B cell (primary cell): ENCODE measurements around the gene ZNF462. TPM values are rescaled to one million over a fixed set of nuclear protein-coding genes. Genes with fewer than 3 reads are reported as not detected.

Experiments
- ATAC-seq: fragments of 200-7000 bp; cut with Tn5 transposase; one replicate; pipeline ENCODE4 v1.10.0; 2021; ENCODE audit warnings: low read depth, mild to moderate bottlenecking, moderate number of reproducible peaks, moderate library complexity
- CTCF ChIA-PET: fragments of 350-600 bp; sonication (Branson Sonifier 250); formaldehyde crosslinking; loops from one replicate; lab custom pipeline; 2021; ENCODE audit warnings: antibody characterized with exemption, inconsistent platforms; lab: Charles Lee
- POLR2A ChIA-PET: fragments of 350-600 bp; sonication (Branson Sonifier 250); formaldehyde crosslinking; loops from one replicate; lab custom pipeline; 2021; ENCODE audit warnings: antibody characterized with exemption; lab: Charles Lee
- DNase-seq: peaks from one replicate; pipeline ENCODE4 v3.0.0; 2013
- H2AFZ ChIP-seq: 2 replicates; pipeline ENCODE4 v1.6.1; 2012; ENCODE audit warnings: mild to moderate bottlenecking, low read depth, low read length; ENCODE audit not compliant: insufficient read depth, poor library complexity, severe bottlenecking
- H3K27ac ChIP-seq, 2 donors: 1 replicate in 1 of 2; 2 replicates in 1 of 2; pipeline ENCODE4 v1.5.1; 2012 to 2013; ENCODE audit warnings: low read length in 2 of 2, mild to moderate bottlenecking in 2 of 2, moderate library complexity in 1 of 2
- H3K27me3 ChIP-seq, 4 experiments: fragments of 200-600 bp in 1 of 4; sonication (generic) in 1 of 4; replicated peaks in 1 of 4; 1 replicate in 2 of 4; 2 replicates in 2 of 4; pipeline versions ENCODE4 v1.6.1 to v1.7.0; 2013 to 2016; ENCODE audit warnings: low read length in 3 of 4, mild to moderate bottlenecking in 2 of 4, mixed read lengths in 1 of 4, moderate library complexity in 1 of 4; ENCODE audit not compliant: insufficient read depth in 4 of 4, control insufficient read depth in 3 of 4; ENCODE audit errors: control extremely low read depth in 1 of 4
- H3K36me3 ChIP-seq, 2 experiments: replicated peaks in 1 of 2; 1 replicate in 1 of 2; 2 replicates in 1 of 2; pipeline versions ENCODE4 v1.6.1 to v1.7.1; 2013; ENCODE audit warnings: low read length in 1 of 2; ENCODE audit not compliant: insufficient read depth in 2 of 2, control insufficient read depth in 1 of 2; ENCODE audit errors: control extremely low read depth in 1 of 2, extremely low read depth in 1 of 2
- H3K4me1 ChIP-seq, 2 donors: fragments of 200-600 bp in 1 of 2; sonication (generic) in 1 of 2; 1 replicate in 1 of 2; 2 replicates in 1 of 2; pipeline versions ENCODE4 v1.5.1 to v1.6.1; 2013 to 2017; ENCODE audit warnings: low read length in 2 of 2; ENCODE audit not compliant: control insufficient read depth in 2 of 2, insufficient read depth in 2 of 2
- H3K4me2 ChIP-seq: replicated peaks from 2 replicates; pipeline ENCODE3; 2012; ENCODE audit warnings: mild to moderate bottlenecking, low read depth, low read length; ENCODE audit not compliant: poor library complexity, severe bottlenecking
- H3K4me3 ChIP-seq, 5 experiments: fragments of 200-600 bp in 1 of 5; sonication (generic) in 1 of 5; 1 replicate in 3 of 5; 2 replicates in 2 of 5; pipeline versions ENCODE4 v1.5.1 to v1.7.0; 2011 to 2016; ENCODE audit warnings: low read length in 4 of 5, mild to moderate bottlenecking in 4 of 5, low read depth in 2 of 5, control low read depth in 1 of 5, moderate library complexity in 1 of 5; ENCODE audit not compliant: insufficient read depth in 1 of 5; ENCODE audit errors: control extremely low read depth in 1 of 5, extremely low read depth in 1 of 5
- H3K79me2 ChIP-seq: fragments of 200-600 bp; sonication (generic); one replicate; pipeline ENCODE4 v1.6.0; 2016; ENCODE audit warnings: low read length; ENCODE audit not compliant: control insufficient read depth, insufficient read depth
- H3K9ac ChIP-seq: fragments of 200-600 bp; sonication (generic); 2 replicates; pipeline ENCODE4 v1.6.1; 2017; ENCODE audit warnings: mild to moderate bottlenecking, low read length, moderate library complexity
- H3K9me3 ChIP-seq, 3 donors: one replicate each; pipeline versions ENCODE4 v1.6.1 to v1.7.1; 2013; ENCODE audit warnings: low read length in 2 of 3; ENCODE audit not compliant: control insufficient read depth in 2 of 3, insufficient read depth in 1 of 3; ENCODE audit errors: control extremely low read depth in 1 of 3
- H4K20me1 ChIP-seq: 2 replicates; pipeline ENCODE4 v1.6.0; 2012; ENCODE audit warnings: mild to moderate bottlenecking, low read length; ENCODE audit not compliant: insufficient read depth, control insufficient read depth, poor library complexity, severe bottlenecking
- H3K27ac Mint-ChIP-seq: one replicate; pipeline ENCODE4 v1.8.0; 2021; ENCODE audit warnings: mixed read lengths
- H3K27me3 Mint-ChIP-seq: one replicate; pipeline ENCODE4 v1.8.0; 2021; ENCODE audit warnings: mixed read lengths
- H3K4me1 Mint-ChIP-seq: one replicate; pipeline ENCODE4 v1.8.0; 2021; ENCODE audit warnings: mixed read lengths
- H3K4me3 Mint-ChIP-seq: one replicate; pipeline ENCODE4 v1.8.0; 2021; ENCODE audit warnings: mixed read lengths
- H3K9me3 Mint-ChIP-seq: one replicate; pipeline ENCODE4 v1.8.0; 2022; ENCODE audit warnings: mixed read lengths; ENCODE audit not compliant: insufficient read depth
- EZH2 ChIP-seq: IDR thresholded peaks from 2 replicates; pipeline ENCODE4 v1.6.1; 2012; ENCODE audit warnings: borderline replicate concordance, low read depth, mild to moderate bottlenecking, moderate library complexity, low read length; ENCODE audit not compliant: insufficient read depth, poor library complexity, severe bottlenecking
- WGBS: methylation state at CpG from one replicate; pipeline ENCODE4 v1.1.5; 2013; ENCODE audit warnings: missing lambda C conversion rate; ENCODE audit not compliant: insufficient coverage; 5-methylcytosine and 5-hydroxymethylcytosine counted together
- intact Hi-C: fragments of 100-400 bp; cut with micrococcal nuclease; formaldehyde crosslinking; loops from one replicate; pipeline ENCODE4 v1.10.0; 2022
- polyA plus RNA-seq: library from polyadenylated mRNA; depleted of rRNA; stranded (reverse); fragments of >200 nt; gene quantifications from 2 replicates; pipeline ENCODE4 v1.2.3, GENCODE V29; 2012
- total RNA-seq, 2 donors: library from RNA; stranded (reverse); fragments of 120-200 nt in 1 of 2; gene quantifications; 1 replicate in 1 of 2; 2 replicates in 1 of 2; pipeline versions ENCODE4 v1.2.3 to v1.2.4, GENCODE V29; 2013 to 2022
- TF ChIP-seq, protein P1 (sequence below): fragments of 200-600 bp; IDR thresholded peaks from one replicate; pipeline ENCODE4 v1.8.0; 2022; ENCODE audit warnings: antibody characterized with exemption, mild to moderate bottlenecking

The ZNF462 gene
- total and polyA plus RNA-seq, 2 donors (not counting 1 experiment from before 2014, with no cell fraction given): not detected

GRCh38 chr9:106883626-106884190 lies 20.7 kb downstream of the ZNF462 start:
- 100% methylated on average over 1 of the region's 2 CpGs for WGBS
- CTCF ChIA-PET: no interaction called here
- no peak overlapping the region for H3K4me3 Mint-ChIP-seq
- H3K27me3 Mint-ChIP-seq: no peaks in the 10 kb centered on the region
- no peak overlapping the region for H3K9ac ChIP-seq
- no peaks in the 10 kb centered on the region for H3K9me3 Mint-ChIP-seq
- H3K27ac ChIP-seq: no peak overlapping the region
- H3K9me3 ChIP-seq: no peaks in the 10 kb centered on the region
- no peaks in the 10 kb centered on the region for H3K27me3 ChIP-seq
- no peaks in the 10 kb centered on the region for H3K79me2 ChIP-seq
- no peak for ATAC-seq
- H3K36me3 ChIP-seq: no peaks in the 10 kb centered on the region
- H3K4me2 ChIP-seq: no peak overlapping the region
- no peaks in the 10 kb centered on the region for H4K20me1 ChIP-seq
- intact Hi-C loops: no loop called here
- TF ChIP-seq EZH2: no peak
- TF ChIP-seq, protein P1, sequence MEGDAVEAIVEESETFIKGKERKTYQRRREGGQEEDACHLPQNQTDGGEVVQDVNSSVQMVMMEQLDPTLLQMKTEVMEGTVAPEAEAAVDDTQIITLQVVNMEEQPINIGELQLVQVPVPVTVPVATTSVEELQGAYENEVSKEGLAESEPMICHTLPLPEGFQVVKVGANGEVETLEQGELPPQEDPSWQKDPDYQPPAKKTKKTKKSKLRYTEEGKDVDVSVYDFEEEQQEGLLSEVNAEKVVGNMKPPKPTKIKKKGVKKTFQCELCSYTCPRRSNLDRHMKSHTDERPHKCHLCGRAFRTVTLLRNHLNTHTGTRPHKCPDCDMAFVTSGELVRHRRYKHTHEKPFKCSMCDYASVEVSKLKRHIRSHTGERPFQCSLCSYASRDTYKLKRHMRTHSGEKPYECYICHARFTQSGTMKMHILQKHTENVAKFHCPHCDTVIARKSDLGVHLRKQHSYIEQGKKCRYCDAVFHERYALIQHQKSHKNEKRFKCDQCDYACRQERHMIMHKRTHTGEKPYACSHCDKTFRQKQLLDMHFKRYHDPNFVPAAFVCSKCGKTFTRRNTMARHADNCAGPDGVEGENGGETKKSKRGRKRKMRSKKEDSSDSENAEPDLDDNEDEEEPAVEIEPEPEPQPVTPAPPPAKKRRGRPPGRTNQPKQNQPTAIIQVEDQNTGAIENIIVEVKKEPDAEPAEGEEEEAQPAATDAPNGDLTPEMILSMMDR: no peak
- no peak overlapping the region for H3K27ac Mint-ChIP-seq
- H3K4me1 ChIP-seq: no peaks in the 10 kb centered on the region
- DNase-seq: no peak
- H3K4me1 Mint-ChIP-seq: no peaks in the 10 kb centered on the region
- no peak overlapping the region for H3K4me3 ChIP-seq
- POLR2A ChIA-PET: no interaction called here
- no peak overlapping the region for H2AFZ ChIP-seq

GRCh38 chr9:106885451-106885850 lies 22.5 kb downstream of the ZNF462 start:
- no peaks in the 10 kb centered on the region for H3K4me1 Mint-ChIP-seq
- no peaks in the 10 kb centered on the region for H3K9me3 ChIP-seq
- no peak overlapping the region for H3K4me3 Mint-ChIP-seq
- H3K9me3 Mint-ChIP-seq: no peaks in the 10 kb centered on the region
- ChIA-PET CTCF (no interaction called here), POLR2A (no interaction called here)
- no peaks in the 10 kb centered on the region for H4K20me1 ChIP-seq
- H2AFZ ChIP-seq: no peak overlapping the region
- ATAC-seq (no peak), DNase-seq (no peak)
- H3K27me3 ChIP-seq: no peaks in the 10 kb centered on the region
- H3K4me3 ChIP-seq: no peak overlapping the region
- no peaks in the 10 kb centered on the region for H3K27me3 Mint-ChIP-seq
- H3K36me3 ChIP-seq: no peaks in the 10 kb centered on the region
- TF ChIP-seq, protein P1: no peak
- TF ChIP-seq EZH2: no peak
- H3K4me1 ChIP-seq: no peaks in the 10 kb centered on the region
- H3K79me2 ChIP-seq: no peaks in the 10 kb centered on the region
- H3K27ac Mint-ChIP-seq: no peak overlapping the region
- no peak overlapping the region for H3K27ac ChIP-seq
- no peak overlapping the region for H3K9ac ChIP-seq
- H3K4me2 ChIP-seq: no peak overlapping the region
- intact Hi-C loops: no loop called here
- 83% methylated on average over 2 of the region's 2 CpGs for WGBS
